ENCODE data around the gene PEX5L. TPM values are rescaled to one million over a fixed set of nuclear protein-coding genes. Genes with fewer than 3 reads are reported as not detected.

Gene PEX5L
- total RNA-seq, 1 experiment from 2014 or later: not detected

DNA sequence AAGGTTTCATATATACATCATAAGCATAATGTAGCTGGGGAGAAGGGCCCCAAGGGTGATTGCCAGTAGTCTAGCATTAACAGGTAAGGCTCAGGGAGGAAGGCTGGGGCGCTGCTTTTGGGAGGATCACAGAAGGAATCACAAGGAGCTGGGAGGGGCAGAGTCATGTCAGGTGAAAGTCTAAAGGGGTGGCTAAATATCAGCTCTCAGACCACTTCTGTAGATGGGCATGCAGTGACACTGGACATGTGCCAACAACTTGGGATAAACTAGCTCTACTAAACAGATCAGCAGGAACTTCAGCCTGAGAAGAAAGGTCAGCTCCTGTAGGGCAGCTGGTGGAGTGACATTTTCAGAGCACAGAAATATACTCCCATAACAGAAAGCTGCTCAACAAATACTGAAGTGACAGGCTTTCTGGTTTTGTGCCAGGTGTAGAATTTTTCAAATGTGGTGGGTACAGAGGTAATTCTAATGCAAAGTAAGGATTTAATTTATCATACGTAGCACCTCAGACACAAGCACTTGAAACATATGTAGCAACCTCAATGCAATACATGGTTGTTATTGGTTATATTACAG is 79.4 kb downstream of the PEX5L start:
- Histone ChIP-seq H2AFZ (ENCODE audit: low read depth, low read length, poor library complexity, severe bottlenecking) (no peak overlapping the region), H3K4me1 (ENCODE audit: control insufficient read depth in 1 of 2, insufficient read depth in 2 of 2, low read length in 2 of 2) (no peaks in the 10 kb centered on the region), H3K79me2 (ENCODE audit: insufficient read depth, low read length) (no peaks in the 10 kb centered on the region), H3K36me3 (ENCODE audit: control insufficient read depth in 1 of 2, insufficient read depth in 2 of 2, low read length in 2 of 2) (no peaks in the 10 kb centered on the region), H3K9me3 (ENCODE audit: control insufficient read depth in 1 of 2, insufficient read depth in 1 of 2, low read depth in 1 of 2, low read length in 2 of 2) (no peaks in the 10 kb centered on the region), H3K27me3 (ENCODE audit: insufficient read depth, low read length) (peaks cover 40% of the 10 kb centered on the region), H4K20me1 (ENCODE audit: insufficient read depth) (no peaks in the 10 kb centered on the region), H3K4me2 (ENCODE audit: low read length) (no peak overlapping the region), H3K27ac (ENCODE audit: low read depth, low read length) (no peak overlapping the region), H3K9ac (ENCODE audit: low read length) (no peak overlapping the region), H3K4me3 (replicated peaks in 1 of 2; ENCODE audit: low read depth in 1 of 2, low read length in 2 of 2) (no peak overlapping the region), H3K9me2 (ENCODE audit: insufficient read depth) (no peaks in the 10 kb centered on the region)
- DNase-seq (ENCODE audit: low read depth, low spot score) (no peak), ATAC-seq (no peak)
- POLR2A ChIA-PET: no interaction called here
- no TSS peak for BruUV-seq (replicated peaks)
- CTCF ChIA-PET: no interaction called here
- TF ChIP-seq EGR1 (IDR thresholded peaks at IDR 0.05; ENCODE audit: low read depth) (no peak), EZH2 (IDR thresholded peaks at IDR 0.05) (no peak), ZFX (IDR thresholded peaks at IDR 0.05) (no peak), FOSL1 (IDR thresholded peaks at IDR 0.05; ENCODE audit: low read depth) (no peak), POLR2AphosphoS5 (IDR thresholded peaks at IDR 0.05; ENCODE audit: low read depth, low read length) (no peak), POLR2A (IDR thresholded peaks at IDR 0.05; ENCODE audit: borderline replicate concordance, extremely low read depth, insufficient read depth, insufficient read length) (no peak)
- TF ChIP-seq, protein P1, sequence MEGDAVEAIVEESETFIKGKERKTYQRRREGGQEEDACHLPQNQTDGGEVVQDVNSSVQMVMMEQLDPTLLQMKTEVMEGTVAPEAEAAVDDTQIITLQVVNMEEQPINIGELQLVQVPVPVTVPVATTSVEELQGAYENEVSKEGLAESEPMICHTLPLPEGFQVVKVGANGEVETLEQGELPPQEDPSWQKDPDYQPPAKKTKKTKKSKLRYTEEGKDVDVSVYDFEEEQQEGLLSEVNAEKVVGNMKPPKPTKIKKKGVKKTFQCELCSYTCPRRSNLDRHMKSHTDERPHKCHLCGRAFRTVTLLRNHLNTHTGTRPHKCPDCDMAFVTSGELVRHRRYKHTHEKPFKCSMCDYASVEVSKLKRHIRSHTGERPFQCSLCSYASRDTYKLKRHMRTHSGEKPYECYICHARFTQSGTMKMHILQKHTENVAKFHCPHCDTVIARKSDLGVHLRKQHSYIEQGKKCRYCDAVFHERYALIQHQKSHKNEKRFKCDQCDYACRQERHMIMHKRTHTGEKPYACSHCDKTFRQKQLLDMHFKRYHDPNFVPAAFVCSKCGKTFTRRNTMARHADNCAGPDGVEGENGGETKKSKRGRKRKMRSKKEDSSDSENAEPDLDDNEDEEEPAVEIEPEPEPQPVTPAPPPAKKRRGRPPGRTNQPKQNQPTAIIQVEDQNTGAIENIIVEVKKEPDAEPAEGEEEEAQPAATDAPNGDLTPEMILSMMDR (IDR thresholded peaks at IDR 0.05 in 2 of 3, conservative IDR thresholded peaks at IDR 0.05 in 1 of 3; ENCODE audit: borderline replicate concordance in 1 of 3, insufficient read depth in 1 of 3, low read depth in 2 of 3, low read length in 2 of 3): no peak
- RAD21 ChIA-PET (ENCODE audit: low non-redundant PET in 1 of 2, low total read pairs in 2 of 2, uncharacterized antibody in 2 of 2, unreplicated experiment in 2 of 2): no interaction called here
- intact Hi-C loops (cut with micrococcal nuclease): no loop called here

- RAD21 ChIA-PET (ENCODE audit: low non-redundant PET in 1 of 2, low total read pairs in 2 of 2, uncharacterized antibody in 2 of 2, unreplicated experiment in 2 of 2): no interaction called here
These were observed 80.3 kb downstream of the PEX5L start for GRCh38 chr3:179956416-179956830.

More at GRCh38 chr3:179956416-179956830, 80.3 kb downstream of the PEX5L start:
- BruUV-seq (replicated peaks): no TSS peak
- ATAC-seq (no peak), DNase-seq (ENCODE audit: low read depth, low spot score) (no peak)
- no peak for TF ChIP-seq POLR2AphosphoS5 (IDR thresholded peaks at IDR 0.05; ENCODE audit: low read depth, low read length)
- TF ChIP-seq REST (IDR thresholded peaks at IDR 0.05; ENCODE audit: low read depth): no peak
- TF ChIP-seq, protein P2, sequence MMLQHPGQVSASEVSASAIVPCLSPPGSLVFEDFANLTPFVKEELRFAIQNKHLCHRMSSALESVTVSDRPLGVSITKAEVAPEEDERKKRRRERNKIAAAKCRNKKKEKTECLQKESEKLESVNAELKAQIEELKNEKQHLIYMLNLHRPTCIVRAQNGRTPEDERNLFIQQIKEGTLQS (IDR thresholded peaks at IDR 0.05): no peak
- no peak for TF ChIP-seq FOSL1 (IDR thresholded peaks at IDR 0.05; ENCODE audit: low read depth)
- H3K4me2 ChIP-seq (ENCODE audit: low read length): no peak overlapping the region
- no peak overlapping the region for H3K4me3 ChIP-seq (replicated peaks in 1 of 2; ENCODE audit: low read depth in 1 of 2, low read length in 2 of 2)
- H3K9me2 ChIP-seq (ENCODE audit: insufficient read depth): no peaks in the 10 kb centered on the region
- no peaks in the 10 kb centered on the region for H3K4me1 ChIP-seq (ENCODE audit: control insufficient read depth in 1 of 2, insufficient read depth in 2 of 2, low read length in 2 of 2)
- no peaks in the 10 kb centered on the region for H3K9me3 ChIP-seq (ENCODE audit: control insufficient read depth in 1 of 2, insufficient read depth in 1 of 2, low read depth in 1 of 2, low read length in 2 of 2)
- no peaks in the 10 kb centered on the region for H4K20me1 ChIP-seq (ENCODE audit: insufficient read depth)
- ChIA-PET CTCF (no interaction called here), POLR2A (no interaction called here)
- no peaks in the 10 kb centered on the region for H3K79me2 ChIP-seq (ENCODE audit: insufficient read depth, low read length)
- H3K9ac ChIP-seq (ENCODE audit: low read length): no peak overlapping the region
- no peaks in the 10 kb centered on the region for H3K36me3 ChIP-seq (ENCODE audit: control insufficient read depth in 1 of 2, insufficient read depth in 2 of 2, low read length in 2 of 2)
- peaks cover 42% of the 10 kb centered on the region for H3K27me3 ChIP-seq (ENCODE audit: insufficient read depth, low read length)
- no peak overlapping the region for H3K27ac ChIP-seq (ENCODE audit: low read depth, low read length)
- H2AFZ ChIP-seq (ENCODE audit: low read depth, low read length, poor library complexity, severe bottlenecking): no peak overlapping the region
- intact Hi-C loops (cut with micrococcal nuclease): no loop called here

Data from HCT116 (cell line).